ENCODE data around the gene SRP54.
"Not testable (repeated sequence)": the region's sequence is repeated elsewhere in the genome, so short reads cannot be mapped to it uniquely, and the experiment has no call there.

The SRP54 gene

GRCh38 chr14:34982421-34983147 lies at the start of gene SRP54:
SRP54 (plus strand) TSS chr14:34982992; CDS start chr14:34996710, 13,718 bp downstream.
- peak; percentile 99 for DNase-seq

GRCh38 chr14:34933301-34933700 lies 49.5 kb upstream of the SRP54 start:
- DNase-seq, result no peak

GRCh38 chr14:34935488-34935887 lies 47.3 kb upstream of the SRP54 start:
- DNase-seq, result no peak

GRCh38 chr14:34937442-34937841 lies 45.4 kb upstream of the SRP54 start:
- DNase-seq, result no peak

- DNase-seq, result no peak
Measured at GRCh38 chr14:34937876-34938275, 44.9 kb upstream of the SRP54 start.

- DNase-seq, result no peak
Measured at GRCh38 chr14:34943506-34943905, 39.3 kb upstream of the SRP54 start.

GRCh38 chr14:34944744-34945143 lies 38.0 kb upstream of the SRP54 start:
- no peak for DNase-seq

GRCh38 chr14:34946699-34947098 lies 36.1 kb upstream of the SRP54 start:
- no peak for DNase-seq

GRCh38 chr14:34951286-34951685 lies 31.5 kb upstream of the SRP54 start:
- no peak for DNase-seq

- no peak for DNase-seq
Measured at GRCh38 chr14:34956931-34957330, 25.9 kb upstream of the SRP54 start.

GRCh38 chr14:34957771-34958286 lies 25.0 kb upstream of the SRP54 start:
- DNase-seq, result no peak

- not testable (repeated sequence) for DNase-seq
Measured at GRCh38 chr14:34962106-34962505, 20.7 kb upstream of the SRP54 start.

- DNase-seq, result no peak
Measured at GRCh38 chr14:34964977-34965764, 17.6 kb upstream of the SRP54 start.

GRCh38 chr14:34965912-34966311 lies 16.9 kb upstream of the SRP54 start:
- DNase-seq, result no peak

- no peak for DNase-seq
Measured at GRCh38 chr14:34966413-34966812, 16.4 kb upstream of the SRP54 start.

GRCh38 chr14:34970665-34971064 lies 12.1 kb upstream of the SRP54 start:
- DNase-seq, result no peak

GRCh38 chr14:34971381-34971780 lies 11.4 kb upstream of the SRP54 start:
- DNase-seq, result no peak

- no peak for DNase-seq
Measured at GRCh38 chr14:34971801-34972200, 11.0 kb upstream of the SRP54 start.

GRCh38 chr14:34978444-34978843 lies 4.3 kb upstream of the SRP54 start:
- DNase-seq, result no peak

GRCh38 chr14:34980337-34980900 lies 2.4 kb upstream of the SRP54 start:
- no peak for DNase-seq

- peak; percentile 48 for DNase-seq
Measured at GRCh38 chr14:34981743-34982420, 910 bp upstream of the SRP54 start.

GRCh38 chr14:34983148-34983760 lies 462 bp downstream of the SRP54 start:
- no peak for DNase-seq

GRCh38 chr14:34983786-34984185 lies 994 bp downstream of the SRP54 start:
- DNase-seq, result no peak

Measured in activated T-cell treated with anti-CD3 and anti-CD28 coated beads, Interleukin-2, amount 50 U/mL, for 1 hour (primary cell).